ENCODE measurements around the gene COL8A1.
"Not testable (repeated sequence)": the region's sequence is repeated elsewhere in the genome, so short reads cannot be mapped to it uniquely, and the experiment has no call there.

COL8A1 gene

GRCh38 chr3:99638167-99638948 is at the start of gene COL8A1:
Gene COL8A1, plus strand, starts transcription at chr3:99638594. Its CDS starts 152,089 bp downstream, at chr3:99790683.
- DNase-seq (ENCODE audit: extremely low read depth in 1 of 2, low read depth in 1 of 2): no peak

GRCh38 chr3:99589168-99589567 is 49.2 kb upstream of the COL8A1 start:
- DNase-seq (ENCODE audit: extremely low read depth in 1 of 2, low read depth in 1 of 2): not testable (repeated sequence)

GRCh38 chr3:99599894-99600293 is 38.5 kb upstream of the COL8A1 start:
- no peak for DNase-seq (ENCODE audit: extremely low read depth in 1 of 2, low read depth in 1 of 2)

- no peak for DNase-seq (ENCODE audit: extremely low read depth in 1 of 2, low read depth in 1 of 2)
These were observed 36.9 kb upstream of the COL8A1 start for GRCh38 chr3:99601515-99601914.

GRCh38 chr3:99602183-99602582 is 36.2 kb upstream of the COL8A1 start:
- DNase-seq (ENCODE audit: extremely low read depth in 1 of 2, low read depth in 1 of 2): no peak

- no peak for DNase-seq (ENCODE audit: extremely low read depth in 1 of 2, low read depth in 1 of 2)
These were observed 31.2 kb upstream of the COL8A1 start for GRCh38 chr3:99607151-99607550.

- no peak for DNase-seq (ENCODE audit: extremely low read depth in 1 of 2, low read depth in 1 of 2)
These were observed 23.6 kb upstream of the COL8A1 start for GRCh38 chr3:99614768-99615167.

- no peak for DNase-seq (ENCODE audit: extremely low read depth in 1 of 2, low read depth in 1 of 2)
These were observed 18.2 kb upstream of the COL8A1 start for GRCh38 chr3:99620077-99620767.

- DNase-seq (ENCODE audit: extremely low read depth in 1 of 2, low read depth in 1 of 2): no peak
These were observed 17.4 kb upstream of the COL8A1 start for GRCh38 chr3:99620976-99621375.

- no peak for DNase-seq (ENCODE audit: extremely low read depth in 1 of 2, low read depth in 1 of 2)
These were observed 13.7 kb upstream of the COL8A1 start for GRCh38 chr3:99624496-99625236.

GRCh38 chr3:99625237-99625622 is 13.2 kb upstream of the COL8A1 start:
- DNase-seq (ENCODE audit: extremely low read depth in 1 of 2, low read depth in 1 of 2): no peak

GRCh38 chr3:99625643-99626416 is 12.6 kb upstream of the COL8A1 start:
- no peak for DNase-seq (ENCODE audit: extremely low read depth in 1 of 2, low read depth in 1 of 2)

- DNase-seq (ENCODE audit: extremely low read depth in 1 of 2, low read depth in 1 of 2): no peak
These were observed 12.0 kb upstream of the COL8A1 start for GRCh38 chr3:99626417-99626788.

- DNase-seq (ENCODE audit: extremely low read depth in 1 of 2, low read depth in 1 of 2): no peak
These were observed 11.2 kb upstream of the COL8A1 start for GRCh38 chr3:99627062-99627826.

- no peak for DNase-seq (ENCODE audit: extremely low read depth in 1 of 2, low read depth in 1 of 2)
These were observed 7.6 kb upstream of the COL8A1 start for GRCh38 chr3:99630815-99631214.

- no peak for DNase-seq (ENCODE audit: extremely low read depth in 1 of 2, low read depth in 1 of 2)
These were observed 4.4 kb upstream of the COL8A1 start for GRCh38 chr3:99633887-99634558.

GRCh38 chr3:99634881-99635280 is 3.5 kb upstream of the COL8A1 start:
- DNase-seq (ENCODE audit: extremely low read depth in 1 of 2, low read depth in 1 of 2): no peak

- DNase-seq (ENCODE audit: extremely low read depth in 1 of 2, low read depth in 1 of 2): no peak
These were observed 3.0 kb upstream of the COL8A1 start for GRCh38 chr3:99635348-99635747.

- no peak for DNase-seq (ENCODE audit: extremely low read depth in 1 of 2, low read depth in 1 of 2)
These were observed 1.4 kb upstream of the COL8A1 start for GRCh38 chr3:99637016-99637367.

Data from stimulated activated CD8-positive, alpha-beta memory T cell treated with anti-CD3 and anti-CD28 coated beads, Interleukin-7, amount 100 ng/mL, for 48 hours (primary cell).